ENCODE results near the gene TDRD6.
A peak's percentile ranks its signal among the peaks of the same experiment; 100 is the strongest.
"Not testable (repeated sequence)": the region's sequence is repeated elsewhere in the genome, so short reads cannot be mapped to it uniquely, and the experiment has no call there.

The TDRD6 gene

GRCh38 chr6:46687619-46688097 lies at the start of gene TDRD6:
Gene TDRD6 (plus strand): TSS chr6:46687885. CDS start chr6:46688129, 244 bp downstream.
- no peak for DNase-seq (ENCODE audit: low read depth)

- no peak for DNase-seq (ENCODE audit: low read depth)
These were observed 49.8 kb upstream of the TDRD6 start for GRCh38 chr6:46637933-46638332.

GRCh38 chr6:46638650-46639049 lies 49.0 kb upstream of the TDRD6 start:
- no peak for DNase-seq (ENCODE audit: low read depth)

GRCh38 chr6:46642928-46643751 lies 44.5 kb upstream of the TDRD6 start:
- DNase-seq (ENCODE audit: low read depth) = no peak

- no peak for DNase-seq (ENCODE audit: low read depth)
These were observed 42.4 kb upstream of the TDRD6 start for GRCh38 chr6:46645265-46645664.

- not testable (repeated sequence) for DNase-seq (ENCODE audit: low read depth)
These were observed 39.6 kb upstream of the TDRD6 start for GRCh38 chr6:46648108-46648507.

- no peak for DNase-seq (ENCODE audit: low read depth)
These were observed 38.7 kb upstream of the TDRD6 start for GRCh38 chr6:46648869-46649492.

- DNase-seq (ENCODE audit: low read depth) = no peak
These were observed 36.7 kb upstream of the TDRD6 start for GRCh38 chr6:46651006-46651405.

GRCh38 chr6:46651816-46652215 lies 35.9 kb upstream of the TDRD6 start:
- DNase-seq (ENCODE audit: low read depth) = no peak

GRCh38 chr6:46652232-46652602 lies 35.5 kb upstream of the TDRD6 start:
- no peak for DNase-seq (ENCODE audit: low read depth)

GRCh38 chr6:46652603-46653438 lies 34.9 kb upstream of the TDRD6 start, which contains the start of the genes CYP39A1 and SLC25A27:
Gene CYP39A1 (minus strand): TSS chr6:46652818. CDS start chr6:46652582, 236 bp downstream.
Gene SLC25A27 (plus strand): TSS chr6:46652975. CDS start chr6:46653193, 218 bp downstream.
- peak; percentile 71 for DNase-seq (ENCODE audit: low read depth)

- no peak for DNase-seq (ENCODE audit: low read depth)
These were observed 34.1 kb upstream of the TDRD6 start for GRCh38 chr6:46653439-46654195.

- no peak for DNase-seq (ENCODE audit: low read depth)
These were observed 31.9 kb upstream of the TDRD6 start for GRCh38 chr6:46655803-46656202.

- DNase-seq (ENCODE audit: low read depth) = no peak
These were observed 30.0 kb upstream of the TDRD6 start for GRCh38 chr6:46657642-46658041.

GRCh38 chr6:46661483-46661882 lies 26.2 kb upstream of the TDRD6 start:
- no peak for DNase-seq (ENCODE audit: low read depth)

- no peak for DNase-seq (ENCODE audit: low read depth)
These were observed 20.3 kb upstream of the TDRD6 start for GRCh38 chr6:46667377-46667776.

- DNase-seq (ENCODE audit: low read depth) = no peak
These were observed 13.3 kb upstream of the TDRD6 start for GRCh38 chr6:46674410-46674809.

GRCh38 chr6:46676604-46677313 lies 10.9 kb upstream of the TDRD6 start:
- DNase-seq (ENCODE audit: low read depth) = no peak

GRCh38 chr6:46677314-46677654 lies 10.4 kb upstream of the TDRD6 start:
- no peak for DNase-seq (ENCODE audit: low read depth)

GRCh38 chr6:46684771-46685170 lies 2.9 kb upstream of the TDRD6 start:
- no peak for DNase-seq (ENCODE audit: low read depth)
